Body of pancreas (tissue), 4 donors: ENCODE results near the gene LRRC49. TPM values are rescaled to one million over a fixed set of nuclear protein-coding genes. Genes with fewer than 3 reads are reported as not detected.

Source experiments
- ATAC-seq: fragments of 150-250 bp; one replicate; pipeline ENCODE4 v1.9.1; 2016
- DNase-seq, 4 donors: peaks; one replicate each; pipeline ENCODE4 v3.0.0-alpha.2; 2019
- H3K27ac ChIP-seq, 4 donors: fragments of 200-600 bp; sonication (generic); 1 replicate in 3 of 4; 2 replicates in 1 of 4; pipeline versions ENCODE4 v1.5.1 to v1.6.1; 2016 to 2019; ENCODE audit warnings: mild to moderate bottlenecking in 1 of 4, mixed read lengths in 1 of 4, moderate library complexity in 1 of 4
- H3K27me3 ChIP-seq, 2 donors: fragments of 200-600 bp; sonication (generic); one replicate each; pipeline ENCODE4 v1.6.0; 2016; ENCODE audit warnings: mild to moderate bottlenecking in 1 of 2
- H3K36me3 ChIP-seq, 2 donors: fragments of 200-600 bp; sonication (generic); replicated peaks in 1 of 2; 2 replicates each; pipeline ENCODE4 v1.5.1; 2016; ENCODE audit warnings: low read depth in 2 of 2; ENCODE audit not compliant: insufficient read depth in 1 of 2
- H3K4me1 ChIP-seq: fragments of 200-600 bp; sonication (generic); one replicate; pipeline ENCODE4 v1.6.0; 2016
- H3K4me3 ChIP-seq, 2 donors: fragments of 200-600 bp; sonication (generic); 1 replicate in 1 of 2; 2 replicates in 1 of 2; pipeline ENCODE4 v1.5.1; 2016 to 2019
- H3K9me3 ChIP-seq, 3 donors: fragments of 200-600 bp; sonication (generic); 1 replicate in 2 of 3; 2 replicates in 1 of 3; pipeline ENCODE4 v1.5.1; 2016
- CTCF ChIP-seq, 7 experiments: fragments of 450-650 bp in 4 of 7; fragments of 200-600 bp in 3 of 7; sonication (generic) in 3 of 7; IDR thresholded peaks; one replicate each; pipeline ENCODE4 v1.5.1; 2016 to 2019; ENCODE audit warnings: antibody characterized with exemption in 7 of 7
- POLR2A ChIP-seq, 3 donors: fragments of 450-650 bp; IDR thresholded peaks; one replicate each; pipeline ENCODE4 v1.6.1; 2016; ENCODE audit warnings: antibody characterized with exemption in 3 of 3, mild to moderate bottlenecking in 2 of 3
- WGBS, 2 donors: methylation state at CpG; one replicate each; pipeline ENCODE4 v1.1.5; 2017; 5-methylcytosine and 5-hydroxymethylcytosine counted together
- intact Hi-C: fragments of 100-400 bp; cut with DNase I; formaldehyde crosslinking; loops from one replicate; pipeline ENCODE4 v1.15.1; 2023
- total RNA-seq, 2 donors: library from RNA; depleted of rRNA; stranded (reverse); fragments of >200 nt; gene quantifications; one replicate each; pipeline ENCODE4 v1.1.0, GENCODE V29; 2016

The LRRC49 gene
- total RNA-seq, 2 donors from 2014 or later, result 3.0 to 7.3 TPM

- intact Hi-C loops, result no loop called here
- no peaks in the 10 kb centered on the region for H3K27me3 ChIP-seq
- no peaks in the 10 kb centered on the region for H3K4me1 ChIP-seq
- no peak overlapping the region for H3K4me3 ChIP-seq
- 88 to 90% methylated on average over 2 of the region's 2 CpGs for WGBS, 2 donors
- H3K27ac ChIP-seq, result no peak overlapping the region
- no peaks in the 10 kb centered on the region for H3K9me3 ChIP-seq
- ATAC-seq (no peak), DNase-seq (no peak)
- TF ChIP-seq CTCF (IDR thresholded peaks at IDR 0.05) (no peak), POLR2A (IDR thresholded peaks at IDR 0.05) (no peak)
- no peaks in the 10 kb centered on the region for H3K36me3 ChIP-seq
Observed at GRCh38 chr15:71052356-71052755, 159.7 kb downstream of the LRRC49 start.

DNA sequence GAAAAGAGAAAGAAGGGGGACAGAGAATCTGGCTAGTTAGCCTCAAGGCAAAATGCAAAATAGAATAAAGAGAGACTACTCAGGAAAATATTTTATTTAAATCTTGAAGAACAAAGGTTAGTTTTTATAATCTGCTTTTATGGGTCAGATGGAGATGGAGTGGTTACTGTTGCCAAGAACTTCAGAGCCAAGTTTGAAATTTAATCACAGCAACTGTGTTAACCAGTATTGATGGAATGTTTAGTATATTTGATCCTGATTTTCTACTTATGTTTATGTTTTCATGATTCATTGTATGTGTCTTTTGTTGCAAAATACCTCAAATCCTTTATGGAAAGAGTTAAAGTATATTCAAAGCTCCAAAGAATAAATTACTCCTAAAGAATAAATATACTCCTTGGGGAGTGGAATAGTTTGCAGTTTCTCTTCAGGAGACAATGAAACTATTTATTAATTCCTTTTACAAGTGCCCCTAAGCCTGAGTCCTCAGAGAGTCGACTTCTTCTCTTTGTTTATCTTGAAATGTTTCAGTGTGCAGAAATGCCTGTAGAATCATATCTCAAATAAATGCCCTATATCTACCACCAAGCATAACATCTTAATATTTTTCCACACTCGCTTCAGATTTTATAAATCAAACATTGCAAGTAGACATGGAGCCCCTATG, 161.8 kb downstream of the LRRC49 start:
- no peak for TF ChIP-seq POLR2A (IDR thresholded peaks at IDR 0.05)
- TF ChIP-seq CTCF (IDR thresholded peaks at IDR 0.05), result no peak
- Histone ChIP-seq H3K9me3 (no peaks in the 10 kb centered on the region), H3K27me3 (no peaks in the 10 kb centered on the region), H3K27ac (no peak overlapping the region), H3K4me1 (no peaks in the 10 kb centered on the region), H3K4me3 (no peak overlapping the region), H3K36me3 (no peaks in the 10 kb centered on the region)
- DNase-seq, result no peak
- 33 to 48% methylated on average over 2 of the region's 2 CpGs for WGBS, 2 donors
- intact Hi-C loops, result no loop called here
- no peak for ATAC-seq

DNA sequence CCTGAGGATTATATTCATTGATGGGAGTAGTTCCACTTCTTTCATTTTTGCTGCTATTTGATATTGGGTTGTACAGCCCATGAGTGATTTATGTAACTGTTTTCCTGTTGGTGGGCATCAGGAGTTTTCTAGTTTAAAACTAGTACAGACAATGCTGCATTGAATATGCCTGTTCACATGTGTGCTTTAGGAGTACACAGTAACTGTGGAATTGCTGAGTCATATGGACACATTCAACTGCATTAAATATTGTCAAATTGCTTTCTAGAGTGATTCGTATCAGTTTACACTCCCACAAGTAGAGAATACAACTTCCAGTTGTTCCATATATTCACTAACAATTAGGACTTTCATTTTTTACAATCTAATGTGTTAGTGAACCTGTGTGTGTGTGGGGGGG, 162.8 kb downstream of the LRRC49 start:
- intact Hi-C loops, result no loop called here
- no peak for ATAC-seq
- Histone ChIP-seq H3K9me3 (no peaks in the 10 kb centered on the region), H3K4me3 (no peak overlapping the region), H3K4me1 (no peaks in the 10 kb centered on the region), H3K36me3 (no peaks in the 10 kb centered on the region), H3K27ac (no peak overlapping the region), H3K27me3 (no peaks in the 10 kb centered on the region)
- DNase-seq, result no peak
- 40 to 48% methylated on average over 1 of the region's 1 CpG for WGBS, 2 donors
- no peak for TF ChIP-seq CTCF (IDR thresholded peaks at IDR 0.05)
- no peak for TF ChIP-seq POLR2A (IDR thresholded peaks at IDR 0.05)

GRCh38 chr15:71056111-71056510, 163.5 kb downstream of the LRRC49 start:
- H3K36me3 ChIP-seq, result no peaks in the 10 kb centered on the region
- TF ChIP-seq CTCF (IDR thresholded peaks at IDR 0.05) (no peak), POLR2A (IDR thresholded peaks at IDR 0.05) (no peak)
- no peak overlapping the region for H3K4me3 ChIP-seq
- no peaks in the 10 kb centered on the region for H3K4me1 ChIP-seq
- ATAC-seq, result no peak
- no peaks in the 10 kb centered on the region for H3K27me3 ChIP-seq
- H3K27ac ChIP-seq, result no peak overlapping the region
- no peak for DNase-seq
- H3K9me3 ChIP-seq, result no peaks in the 10 kb centered on the region
- intact Hi-C loops, result no loop called here

GRCh38 chr15:71057143-71057542, 164.5 kb downstream of the LRRC49 start:
- Histone ChIP-seq H3K4me3 (no peak overlapping the region), H3K27ac (no peak overlapping the region), H3K9me3 (no peaks in the 10 kb centered on the region), H3K36me3 (no peaks in the 10 kb centered on the region), H3K4me1 (no peaks in the 10 kb centered on the region), H3K27me3 (no peaks in the 10 kb centered on the region)
- intact Hi-C loops, result no loop called here
- no peak for ATAC-seq
- TF ChIP-seq POLR2A (IDR thresholded peaks at IDR 0.05), result no peak
- TF ChIP-seq CTCF (IDR thresholded peaks at IDR 0.05), result no peak
- no peak for DNase-seq
